ENCODE data around the gene AADAT. TPM values are rescaled to one million over a fixed set of nuclear protein-coding genes. Genes with fewer than 3 reads are reported as not detected.

AADAT gene
- total RNA-seq, 4 donors from 2014 or later: 0.33 to 1.4 (median 0.82) TPM

- intact Hi-C loops (cut with DNase I; ENCODE audit: low total_unique reads) (loop anchor here (2.0 to 5.0 kb wide), 2 partner anchors 280 to 478 kb away; partner anchors contain the start of gene NEK1), in situ Hi-C loops (cut with MboI; ENCODE audit: low sequenced_read_pairs in 4 of 4) (no loop called here)
- H3K4me3 ChIP-seq: peak overlapping the region; percentile 46 to 66 (median 58)
- H3K27ac ChIP-seq: peak overlapping the region in 2 of 4 donors; percentile 17 to 22
- ATAC-seq (no peak), DNase-seq (no peak)
- peaks cover 5 to 8% of the 10 kb centered on the region in 2 donors for H3K4me1 ChIP-seq
- no peaks in the 10 kb centered on the region for H3K9me3 ChIP-seq
- H3K27me3 ChIP-seq: no peaks in the 10 kb centered on the region
- TF ChIP-seq CTCF (IDR thresholded peaks at IDR 0.05 in 4 of 5, conservative IDR thresholded peaks at IDR 0.05 in 1 of 5) (peak in 1 of 5 experiments; percentile 16), POLR2A (IDR thresholded peaks at IDR 0.05) (no peak)
- H3K36me3 ChIP-seq: peaks cover 0 to 16% of the 10 kb centered on the region in 2 donors
Measured at GRCh38 chr4:170090352-170091052, 746 bp upstream of the AADAT start.

GRCh38 chr4:170089274-170089667 is 485 bp downstream of the AADAT start:
- peak overlapping the region in 2 of 4 donors; percentile 17 for H3K27ac ChIP-seq
- H3K4me1 ChIP-seq: peaks cover 5 to 8% of the 10 kb centered on the region in 2 donors
- no peaks in the 10 kb centered on the region for H3K9me3 ChIP-seq
- in situ Hi-C loops (cut with MboI; ENCODE audit: low sequenced_read_pairs in 4 of 4) (no loop called here), intact Hi-C loops (cut with DNase I; ENCODE audit: low total_unique reads) (loop anchor here (5.0 kb wide), 1 partner anchor 62 kb away; the partner anchor contains the start of gene MFAP3L)
- H3K36me3 ChIP-seq: peaks cover 0 to 23% of the 10 kb centered on the region in 2 donors
- H3K27me3 ChIP-seq: no peaks in the 10 kb centered on the region
- DNase-seq: no peak
- peak; percentile 26 to 29 for ATAC-seq
- H3K4me3 ChIP-seq: peak overlapping the region; percentile 46 to 66 (median 58)
- TF ChIP-seq CTCF (IDR thresholded peaks at IDR 0.05 in 4 of 5, conservative IDR thresholded peaks at IDR 0.05 in 1 of 5) (no peak), POLR2A (IDR thresholded peaks at IDR 0.05) (no peak)

- no peak overlapping the region for H3K27ac ChIP-seq
- DNase-seq (no peak), ATAC-seq (no peak)
- TF ChIP-seq CTCF (IDR thresholded peaks at IDR 0.05 in 4 of 5, conservative IDR thresholded peaks at IDR 0.05 in 1 of 5): no peak
- no peak for TF ChIP-seq POLR2A (IDR thresholded peaks at IDR 0.05)
- intact Hi-C loops (cut with DNase I; ENCODE audit: low total_unique reads): loop anchor here (5.0 kb wide), 1 partner anchor 61 kb away; the partner anchor contains the start of gene MFAP3L
- in situ Hi-C loops (cut with MboI; ENCODE audit: low sequenced_read_pairs in 4 of 4): no loop called here
- H3K27me3 ChIP-seq: no peaks in the 10 kb centered on the region
- H3K36me3 ChIP-seq: peaks cover 0 to 26% of the 10 kb centered on the region in 2 donors
- no peaks in the 10 kb centered on the region for H3K9me3 ChIP-seq
- H3K4me3 ChIP-seq: peak overlapping the region in 3 of 4 donors; percentile 46 to 61 (median 54)
- peaks cover 5 to 8% of the 10 kb centered on the region in 2 donors for H3K4me1 ChIP-seq
Measured at GRCh38 chr4:170088716-170089115, 1.0 kb downstream of the AADAT start.

GRCh38 chr4:170087163-170087700 is 2.5 kb downstream of the AADAT start:
- DNase-seq (no peak), ATAC-seq (no peak)
- peaks cover 0 to 26% of the 10 kb centered on the region in 2 donors for H3K36me3 ChIP-seq
- no peaks in the 10 kb centered on the region for H3K27me3 ChIP-seq
- no peak overlapping the region for H3K4me3 ChIP-seq
- H3K27ac ChIP-seq: no peak overlapping the region
- TF ChIP-seq CTCF (IDR thresholded peaks at IDR 0.05 in 4 of 5, conservative IDR thresholded peaks at IDR 0.05 in 1 of 5): no peak
- TF ChIP-seq POLR2A (IDR thresholded peaks at IDR 0.05): no peak
- no peaks in the 10 kb centered on the region for H3K9me3 ChIP-seq
- in situ Hi-C loops (cut with MboI; ENCODE audit: low sequenced_read_pairs in 4 of 4): no loop called here
- H3K4me1 ChIP-seq: peaks cover 5 to 8% of the 10 kb centered on the region in 2 donors
- intact Hi-C loops (cut with DNase I; ENCODE audit: low total_unique reads): loop anchor here (5.0 kb wide), 1 partner anchor 60 kb away; the partner anchor contains the start of gene MFAP3L

All from gastrocnemius medialis (tissue), 4 donors.